ENCODE data around the gene RGPD4.

DNA sequence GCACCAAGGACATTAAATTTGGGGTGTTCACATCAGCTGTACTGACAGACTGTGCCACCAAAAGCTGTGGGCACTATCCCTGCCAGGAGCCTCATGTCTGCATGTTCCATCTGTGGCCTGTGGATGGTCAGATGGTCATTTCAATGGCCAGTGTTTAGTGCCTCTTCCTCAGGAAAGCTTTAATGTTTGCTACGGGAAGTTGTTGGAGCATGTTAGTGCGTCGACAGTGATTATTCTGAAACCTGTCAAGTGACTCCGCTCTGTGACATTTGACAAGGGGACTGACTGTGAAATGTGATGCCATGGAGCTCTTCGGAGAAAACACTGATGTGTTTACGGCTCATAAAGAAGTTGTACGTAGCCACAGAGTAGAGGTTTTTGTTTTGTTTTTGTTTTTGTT is 18.7 kb upstream of the RGPD4 start:
- TF ChIP-seq EZH2 (IDR thresholded peaks at IDR 0.05) (no peak), EZH2phosphoT487 (IDR thresholded peaks at IDR 0.05) (no peak)
- TF ChIP-seq, protein P1, sequence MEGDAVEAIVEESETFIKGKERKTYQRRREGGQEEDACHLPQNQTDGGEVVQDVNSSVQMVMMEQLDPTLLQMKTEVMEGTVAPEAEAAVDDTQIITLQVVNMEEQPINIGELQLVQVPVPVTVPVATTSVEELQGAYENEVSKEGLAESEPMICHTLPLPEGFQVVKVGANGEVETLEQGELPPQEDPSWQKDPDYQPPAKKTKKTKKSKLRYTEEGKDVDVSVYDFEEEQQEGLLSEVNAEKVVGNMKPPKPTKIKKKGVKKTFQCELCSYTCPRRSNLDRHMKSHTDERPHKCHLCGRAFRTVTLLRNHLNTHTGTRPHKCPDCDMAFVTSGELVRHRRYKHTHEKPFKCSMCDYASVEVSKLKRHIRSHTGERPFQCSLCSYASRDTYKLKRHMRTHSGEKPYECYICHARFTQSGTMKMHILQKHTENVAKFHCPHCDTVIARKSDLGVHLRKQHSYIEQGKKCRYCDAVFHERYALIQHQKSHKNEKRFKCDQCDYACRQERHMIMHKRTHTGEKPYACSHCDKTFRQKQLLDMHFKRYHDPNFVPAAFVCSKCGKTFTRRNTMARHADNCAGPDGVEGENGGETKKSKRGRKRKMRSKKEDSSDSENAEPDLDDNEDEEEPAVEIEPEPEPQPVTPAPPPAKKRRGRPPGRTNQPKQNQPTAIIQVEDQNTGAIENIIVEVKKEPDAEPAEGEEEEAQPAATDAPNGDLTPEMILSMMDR (IDR thresholded peaks at IDR 0.05), result no peak

Data from neural progenitor cell (in vitro differentiated cells).